Jurkat, Clone E6-1 (cell line): Measurements from ENCODE around the gene RHOF.
A peak's percentile ranks its signal among the peaks of the same experiment; 100 is the strongest.

Source experiments
- DNase-seq: peaks from one replicate; pipeline ENCODE4 v3.0.0-alpha.2; 2011; ENCODE audit warnings: low read depth, low spot score
- H3K4me3 ChIP-seq: 2 replicates; pipeline ENCODE4 v1.5.1; 2011; ENCODE audit warnings: mild to moderate bottlenecking, low read length, control low read depth, moderate library complexity

Gene RHOF

GRCh38 chr12:121806546-121807423 is 13.3 kb upstream of the RHOF start:
- DNase-seq, result no peak
- H3K4me3 ChIP-seq, result peak overlapping the region; percentile 65

- H3K4me3 ChIP-seq, result peak overlapping the region; percentile 65
- no peak for DNase-seq
Observed at GRCh38 chr12:121806009-121806545, 12.6 kb upstream of the RHOF start.

- no peak for DNase-seq
- H3K4me3 ChIP-seq, result peak overlapping the region; percentile 65
Observed at GRCh38 chr12:121805171-121806008, 11.9 kb upstream of the RHOF start.

GRCh38 chr12:121804417-121805111 is 11.1 kb upstream of the RHOF start:
- peak overlapping the region; percentile 65 for H3K4me3 ChIP-seq
- no peak for DNase-seq

- no peak for DNase-seq
- H3K4me3 ChIP-seq, result peak within 1 kb of the TSS; percentile 88
Observed at GRCh38 chr12:121803861-121804416, 10.5 kb upstream of the RHOF start, which contains the start of gene SETD1B. TSS of gene SETD1B (plus strand) at chr12:121804009. CDS start at chr12:121804738, 729 bp downstream.

- DNase-seq, result peak; percentile 97
- H3K4me3 ChIP-seq, result peak overlapping the region; percentile 88
Observed at GRCh38 chr12:121802843-121803698, 9.6 kb upstream of the RHOF start.

GRCh38 chr12:121802485-121802842 is 9.0 kb upstream of the RHOF start:
- peak overlapping the region; percentile 88 for H3K4me3 ChIP-seq
- no peak for DNase-seq

- DNase-seq, result no peak
- peak overlapping the region; percentile 88 for H3K4me3 ChIP-seq
Observed at GRCh38 chr12:121801595-121802484, 8.4 kb upstream of the RHOF start.

GRCh38 chr12:121800694-121801594 is 7.5 kb upstream of the RHOF start:
- peak overlapping the region; percentile 88 for H3K4me3 ChIP-seq
- no peak for DNase-seq

GRCh38 chr12:121799842-121800693 is 6.6 kb upstream of the RHOF start:
- H3K4me3 ChIP-seq, result peak overlapping the region; percentile 57
- DNase-seq, result no peak

GRCh38 chr12:121799156-121799841 is 5.8 kb upstream of the RHOF start:
- peak overlapping the region; percentile 57 for H3K4me3 ChIP-seq
- no peak for DNase-seq

- H3K4me3 ChIP-seq, result peak overlapping the region; percentile 9
- DNase-seq, result no peak
Observed at GRCh38 chr12:121798787-121799155, 5.3 kb upstream of the RHOF start.

- DNase-seq, result no peak
- peak overlapping the region; percentile 9; the same call in 1 of the 2 replicates for H3K4me3 ChIP-seq
Observed at GRCh38 chr12:121797937-121798786, 4.7 kb upstream of the RHOF start.
